Mesothelial cell of epicardium (in vitro differentiated cells): ENCODE results near the gene PVALEF. TPM values are rescaled to one million over a fixed set of nuclear protein-coding genes. Genes with fewer than 3 reads are reported as not detected.
A peak's percentile ranks its signal among the peaks of the same experiment; 100 is the strongest.

Experiments used
- DNase-seq, 2 experiments: peaks; one replicate each; pipeline ENCODE4 v3.0.0; 2021; ENCODE audit warnings: low spot score in 2 of 2; ENCODE audit not compliant: unreplicated experiment in 2 of 2
- H3K27ac Mint-ChIP-seq: 2 replicates; pipeline ENCODE4 v1.8.0; 2021; ENCODE audit warnings: mixed read lengths
- H3K27me3 Mint-ChIP-seq: 2 replicates; pipeline ENCODE4 v1.8.0; 2021; ENCODE audit warnings: low read depth, mixed read lengths
- H3K36me3 Mint-ChIP-seq: 2 replicates; pipeline ENCODE4 v1.8.0; 2021; ENCODE audit warnings: mixed read lengths
- H3K4me1 Mint-ChIP-seq: 2 replicates; pipeline ENCODE4 v1.8.0; 2021; ENCODE audit warnings: mixed read lengths
- H3K4me3 Mint-ChIP-seq: 2 replicates; pipeline ENCODE4 v1.8.0; 2021; ENCODE audit warnings: mild to moderate bottlenecking, moderate library complexity, mixed read lengths
- H3K9me3 Mint-ChIP-seq: 2 replicates; pipeline ENCODE4 v1.8.0; 2021; ENCODE audit warnings: mixed read lengths
- total RNA-seq: library from RNA; stranded (reverse); gene quantifications from 3 replicates; pipeline ENCODE4 v1.2.1, GENCODE V29; 2021
- TF ChIP-seq, protein P1 (sequence below): fragments of 200-600 bp; sonication (generic); IDR thresholded peaks from one replicate; pipeline ENCODE4 v1.5.0; 2021; ENCODE audit warnings: antibody characterized with exemption; ENCODE audit not compliant: unreplicated experiment

PVALEF gene
- total RNA-seq, 1 donor from 2014 or later: 0.22 TPM

DNA sequence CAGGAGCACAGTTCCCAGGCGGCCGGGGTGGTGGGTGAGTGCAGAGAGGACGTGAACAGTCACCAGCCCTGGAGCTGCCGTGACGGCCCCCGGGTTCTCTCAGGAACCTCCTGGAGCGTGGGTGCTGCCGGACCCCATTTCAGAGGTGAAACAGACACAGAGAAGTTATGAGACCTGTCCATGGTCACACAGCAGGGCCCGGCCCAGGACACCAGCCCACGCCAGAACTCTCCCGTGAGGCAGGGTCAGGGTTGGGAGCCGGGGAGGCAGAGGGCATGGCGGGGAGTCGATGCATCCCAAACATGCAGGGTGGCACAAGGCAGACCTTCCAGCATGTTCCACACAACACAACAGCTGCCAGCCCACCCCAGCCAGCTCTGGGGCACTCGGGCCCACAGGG lies 3.8 kb upstream of the PVALEF start:
- no peaks in the 10 kb centered on the region for H3K9me3 Mint-ChIP-seq
- TF ChIP-seq, protein P1, sequence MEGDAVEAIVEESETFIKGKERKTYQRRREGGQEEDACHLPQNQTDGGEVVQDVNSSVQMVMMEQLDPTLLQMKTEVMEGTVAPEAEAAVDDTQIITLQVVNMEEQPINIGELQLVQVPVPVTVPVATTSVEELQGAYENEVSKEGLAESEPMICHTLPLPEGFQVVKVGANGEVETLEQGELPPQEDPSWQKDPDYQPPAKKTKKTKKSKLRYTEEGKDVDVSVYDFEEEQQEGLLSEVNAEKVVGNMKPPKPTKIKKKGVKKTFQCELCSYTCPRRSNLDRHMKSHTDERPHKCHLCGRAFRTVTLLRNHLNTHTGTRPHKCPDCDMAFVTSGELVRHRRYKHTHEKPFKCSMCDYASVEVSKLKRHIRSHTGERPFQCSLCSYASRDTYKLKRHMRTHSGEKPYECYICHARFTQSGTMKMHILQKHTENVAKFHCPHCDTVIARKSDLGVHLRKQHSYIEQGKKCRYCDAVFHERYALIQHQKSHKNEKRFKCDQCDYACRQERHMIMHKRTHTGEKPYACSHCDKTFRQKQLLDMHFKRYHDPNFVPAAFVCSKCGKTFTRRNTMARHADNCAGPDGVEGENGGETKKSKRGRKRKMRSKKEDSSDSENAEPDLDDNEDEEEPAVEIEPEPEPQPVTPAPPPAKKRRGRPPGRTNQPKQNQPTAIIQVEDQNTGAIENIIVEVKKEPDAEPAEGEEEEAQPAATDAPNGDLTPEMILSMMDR: no peak
- H3K36me3 Mint-ChIP-seq: no peaks in the 10 kb centered on the region
- H3K4me1 Mint-ChIP-seq: peaks cover 8% of the 10 kb centered on the region
- DNase-seq: no peak
- no peak overlapping the region for H3K4me3 Mint-ChIP-seq
- no peaks in the 10 kb centered on the region for H3K27me3 Mint-ChIP-seq
- H3K27ac Mint-ChIP-seq: no peak overlapping the region

DNA sequence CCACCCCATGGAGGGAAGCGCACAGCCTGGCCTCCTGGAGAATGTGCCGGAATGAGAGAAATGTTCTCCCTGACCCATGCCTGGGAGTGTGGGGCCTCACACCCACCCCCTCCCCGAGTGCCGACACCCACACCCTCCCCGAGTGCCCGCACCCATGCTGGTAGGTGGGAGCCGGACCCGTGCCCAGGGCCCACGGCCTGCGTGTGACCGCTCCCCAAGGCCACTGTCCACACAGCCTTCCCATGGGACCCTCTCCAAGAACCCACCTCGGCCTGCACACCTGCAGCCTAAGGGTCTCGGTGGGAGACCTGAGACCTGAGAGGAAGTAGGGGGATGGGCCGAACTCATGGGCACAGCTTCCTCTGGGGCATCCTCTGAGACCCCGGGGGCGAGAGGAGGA lies 3.3 kb upstream of the PVALEF start:
- DNase-seq: no peak
- Mint-ChIP-seq H3K4me3 (no peak overlapping the region), H3K27me3 (no peaks in the 10 kb centered on the region), H3K27ac (no peak overlapping the region), H3K4me1 (peaks cover 8% of the 10 kb centered on the region), H3K36me3 (no peaks in the 10 kb centered on the region), H3K9me3 (no peaks in the 10 kb centered on the region)
- TF ChIP-seq, protein P1: no peak

DNA sequence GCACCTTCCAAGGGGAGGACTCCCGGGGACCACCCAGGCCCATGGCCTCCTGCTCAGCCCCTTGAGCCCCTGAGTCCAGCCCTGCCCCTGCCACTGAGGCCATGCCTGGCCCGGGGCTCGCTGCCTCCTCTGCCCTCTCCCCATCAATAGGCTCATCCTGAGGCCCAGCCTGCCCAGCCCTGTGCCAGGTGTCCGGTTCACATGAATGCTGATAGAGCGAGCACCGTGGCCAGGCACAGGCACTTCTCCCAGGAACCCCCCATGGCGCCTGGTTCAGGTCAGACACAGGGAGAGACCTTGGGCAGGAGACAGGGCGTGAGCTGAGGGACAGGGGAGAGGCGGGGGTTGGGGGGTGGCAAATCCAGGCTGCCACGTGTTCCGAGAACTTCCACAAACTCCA lies 2.8 kb upstream of the PVALEF start:
- no peak overlapping the region for H3K27ac Mint-ChIP-seq
- H3K27me3 Mint-ChIP-seq: no peaks in the 10 kb centered on the region
- no peaks in the 10 kb centered on the region for H3K36me3 Mint-ChIP-seq
- peaks cover 11% of the 10 kb centered on the region for H3K4me1 Mint-ChIP-seq
- DNase-seq: no peak
- TF ChIP-seq, protein P1: no peak
- no peaks in the 10 kb centered on the region for H3K9me3 Mint-ChIP-seq
- H3K4me3 Mint-ChIP-seq: no peak overlapping the region

DNA sequence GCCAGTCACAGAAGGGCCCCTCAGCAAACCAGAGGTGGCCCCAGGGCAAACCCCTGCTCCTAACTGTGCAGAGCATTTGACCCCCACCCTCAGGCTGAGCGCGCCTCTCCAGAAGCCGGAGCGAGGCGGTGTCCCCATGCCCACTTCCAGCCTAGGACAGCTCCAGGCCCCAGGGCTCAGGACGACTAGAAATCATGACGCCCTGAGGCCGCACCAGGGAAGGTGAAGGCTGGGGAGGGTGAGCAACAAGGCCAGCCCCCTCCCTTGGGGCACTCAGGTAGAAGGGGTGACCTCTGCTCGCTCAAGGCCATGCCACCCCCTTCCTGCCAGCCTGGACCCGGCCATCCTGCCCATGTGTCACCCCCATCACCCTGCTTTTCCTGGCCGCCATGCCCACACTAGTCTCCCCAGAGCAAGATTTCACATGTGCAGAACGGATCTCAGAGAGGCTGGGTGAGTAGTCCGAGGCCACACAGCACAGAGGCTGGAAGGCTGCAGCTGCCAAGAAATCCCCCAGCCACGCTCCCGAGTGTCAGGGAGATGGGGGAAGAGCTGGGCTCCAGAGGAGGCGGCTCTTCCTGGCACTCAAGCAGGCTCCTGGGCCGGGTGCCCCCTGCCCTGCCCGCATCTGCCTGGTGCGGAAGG lies 2.1 kb upstream of the PVALEF start:
- no peak for DNase-seq
- H3K4me3 Mint-ChIP-seq: no peak overlapping the region
- TF ChIP-seq, protein P1: no peak
- no peaks in the 10 kb centered on the region for H3K9me3 Mint-ChIP-seq
- H3K4me1 Mint-ChIP-seq: peaks cover 11% of the 10 kb centered on the region
- no peak overlapping the region for H3K27ac Mint-ChIP-seq
- no peaks in the 10 kb centered on the region for H3K36me3 Mint-ChIP-seq
- no peaks in the 10 kb centered on the region for H3K27me3 Mint-ChIP-seq

DNA sequence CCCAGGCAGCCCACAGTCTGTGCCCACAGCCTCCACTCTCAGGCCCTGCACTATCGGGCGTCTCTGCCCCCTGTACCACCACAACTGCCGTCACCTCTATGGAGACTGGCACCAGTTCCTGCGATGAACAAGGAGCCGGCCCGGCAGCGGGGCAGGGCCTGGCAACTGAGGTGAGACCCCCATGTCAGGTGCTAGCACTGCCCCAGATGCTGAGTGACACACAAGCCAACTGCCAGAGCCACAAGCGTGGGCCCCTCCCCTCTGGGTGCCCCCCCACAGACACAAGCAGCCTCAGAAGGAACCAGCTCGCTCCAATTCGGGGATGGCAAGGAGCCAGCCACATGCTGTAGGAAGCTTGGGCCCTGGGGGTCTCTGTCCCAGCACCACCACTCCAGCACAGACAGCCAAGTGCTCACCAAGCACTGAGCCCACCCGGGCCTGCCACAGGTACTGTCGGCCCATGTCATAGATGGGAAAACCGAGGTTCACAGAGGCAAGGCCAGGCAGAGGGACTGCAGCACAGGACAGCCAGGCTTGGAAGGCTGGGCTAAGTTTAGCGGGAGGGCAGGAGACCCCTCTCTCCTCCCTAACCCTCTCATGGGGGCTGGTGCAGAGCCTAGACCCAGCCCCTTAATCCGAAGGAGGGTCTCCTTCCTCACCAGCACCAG lies 1.5 kb upstream of the PVALEF start:
- Mint-ChIP-seq H3K9me3 (no peaks in the 10 kb centered on the region), H3K4me1 (peaks cover 11% of the 10 kb centered on the region), H3K27ac (no peak overlapping the region), H3K27me3 (no peaks in the 10 kb centered on the region), H3K36me3 (no peaks in the 10 kb centered on the region), H3K4me3 (peak overlapping the region; percentile 66)
- no peak for DNase-seq
- TF ChIP-seq, protein P1: no peak
